ENCODE measurements around the gene MDH2.

MDH2 gene

GRCh38 chr7:76047811-76048667 is at the start of gene MDH2, which contains the start of gene STYXL1:
MDH2 (plus strand) TSS chr7:76048106; CDS start chr7:76048161, 55 bp downstream.
STYXL1 (minus strand) TSS chr7:76048000; CDS start chr7:76030523, 17,477 bp downstream.
- Histone ChIP-seq H3K9me3 (ENCODE audit: insufficient read depth, low read length) (no peaks in the 10 kb centered on the region), H3K27ac (ENCODE audit: low read depth, low read length) (peak within 1 kb of the TSS; percentile 65), H2AFZ (ENCODE audit: low read depth, low read length, severe bottlenecking) (peak within 1 kb of the TSS; percentile 87), H3K9ac (ENCODE audit: low read length) (peak within 1 kb of the TSS; percentile 97), H3F3A (ENCODE audit: insufficient read depth) (no peaks in the 10 kb centered on the region), H3K4me2 (ENCODE audit: low read depth, low read length, poor library complexity, severe bottlenecking) (peak within 1 kb of the TSS; percentile 69), H3K4me3 (ENCODE audit: insufficient read depth, low read length, poor library complexity, severe bottlenecking) (peak within 1 kb of the TSS; percentile 92), H4K20me1 (ENCODE audit: low read depth, low read length) (peaks cover 6% of the 10 kb centered on the region; the same call in 1 of the 2 replicates), H3K9me2 (replicated peaks; ENCODE audit: insufficient read depth, low read length) (no peaks in the 10 kb centered on the region), H3K27me3 (ENCODE audit: low read length) (no peaks in the 10 kb centered on the region), H3K79me2 (ENCODE audit: insufficient read depth, low read length) (peaks cover 90% of the 10 kb centered on the region), H3K36me3 (ENCODE audit: low read length) (no peaks in the 10 kb centered on the region)
- TF ChIP-seq CTCF (IDR thresholded peaks at IDR 0.05; ENCODE audit: insufficient read depth, low read length, poor library complexity, severe bottlenecking), result no peak
- no peak for TF ChIP-seq EZH2phosphoT487 (conservative IDR thresholded peaks at IDR 0.05; ENCODE audit: low read length)

- no peaks in the 10 kb centered on the region for H3K9me3 ChIP-seq (ENCODE audit: insufficient read depth, low read length)
- no peaks in the 10 kb centered on the region for H3K27me3 ChIP-seq (ENCODE audit: low read length)
- no peaks in the 10 kb centered on the region for H3K79me2 ChIP-seq (ENCODE audit: insufficient read depth, low read length)
- no peaks in the 10 kb centered on the region for H3K9me2 ChIP-seq (replicated peaks; ENCODE audit: insufficient read depth, low read length)
- peaks cover 2% of the 10 kb centered on the region; the same call in 1 of the 2 replicates for H3K36me3 ChIP-seq (ENCODE audit: low read length)
- no peak overlapping the region for H2AFZ ChIP-seq (ENCODE audit: low read depth, low read length, severe bottlenecking)
- H4K20me1 ChIP-seq (ENCODE audit: low read depth, low read length), result no peaks in the 10 kb centered on the region
- H3K9ac ChIP-seq (ENCODE audit: low read length), result no peak overlapping the region
- no peak overlapping the region for H3K27ac ChIP-seq (ENCODE audit: low read depth, low read length)
- no peak overlapping the region for H3K4me2 ChIP-seq (ENCODE audit: low read depth, low read length, poor library complexity, severe bottlenecking)
- TF ChIP-seq EZH2phosphoT487 (conservative IDR thresholded peaks at IDR 0.05; ENCODE audit: low read length), result no peak
- TF ChIP-seq CTCF (IDR thresholded peaks at IDR 0.05; ENCODE audit: insufficient read depth, low read length, poor library complexity, severe bottlenecking), result no peak
- H3K4me3 ChIP-seq (ENCODE audit: insufficient read depth, low read length, poor library complexity, severe bottlenecking), result no peak overlapping the region
- H3F3A ChIP-seq (ENCODE audit: insufficient read depth), result 0 out of 2 replicates have a peak, but pooled peaks cover 3% of the 10 kb centered on the region
These were observed 47.3 kb upstream of the MDH2 start for GRCh38 chr7:76000566-76000965.

GRCh38 chr7:76002139-76002538 is 45.8 kb upstream of the MDH2 start:
- no peaks in the 10 kb centered on the region for H3K79me2 ChIP-seq (ENCODE audit: insufficient read depth, low read length)
- H3K36me3 ChIP-seq (ENCODE audit: low read length), result peaks cover 2% of the 10 kb centered on the region; the same call in 1 of the 2 replicates
- H3K9me3 ChIP-seq (ENCODE audit: insufficient read depth, low read length), result no peaks in the 10 kb centered on the region
- H3K4me2 ChIP-seq (ENCODE audit: low read depth, low read length, poor library complexity, severe bottlenecking), result no peak overlapping the region
- no peaks in the 10 kb centered on the region for H3K9me2 ChIP-seq (replicated peaks; ENCODE audit: insufficient read depth, low read length)
- no peak overlapping the region for H2AFZ ChIP-seq (ENCODE audit: low read depth, low read length, severe bottlenecking)
- TF ChIP-seq CTCF (IDR thresholded peaks at IDR 0.05; ENCODE audit: insufficient read depth, low read length, poor library complexity, severe bottlenecking) (no peak), EZH2phosphoT487 (conservative IDR thresholded peaks at IDR 0.05; ENCODE audit: low read length) (no peak)
- H3K27me3 ChIP-seq (ENCODE audit: low read length), result no peaks in the 10 kb centered on the region
- no peak overlapping the region for H3K9ac ChIP-seq (ENCODE audit: low read length)
- no peak overlapping the region for H3K27ac ChIP-seq (ENCODE audit: low read depth, low read length)
- H3K4me3 ChIP-seq (ENCODE audit: insufficient read depth, low read length, poor library complexity, severe bottlenecking), result no peak overlapping the region
- 0 out of 2 replicates have a peak, but pooled peaks cover 3% of the 10 kb centered on the region for H3F3A ChIP-seq (ENCODE audit: insufficient read depth)
- no peaks in the 10 kb centered on the region for H4K20me1 ChIP-seq (ENCODE audit: low read depth, low read length)

All from SU-DHL-6 (cell line).